GM18502 (cell line): ENCODE results near the gene TLK2.
A peak's percentile ranks its signal among the peaks of the same experiment; 100 is the strongest.
"Not testable (repeated sequence)": the region's sequence is repeated elsewhere in the genome, so short reads cannot be mapped to it uniquely, and the experiment has no call there.

Experiments
- ATAC-seq: cut with Tn5 transposase; IDR thresholded peaks from one replicate; pipeline ENCODE4 v1.9.1; 2021; ENCODE audit warnings: mild to moderate bottlenecking; ENCODE audit not compliant: unreplicated experiment, poor library complexity

Gene TLK2

DNA sequence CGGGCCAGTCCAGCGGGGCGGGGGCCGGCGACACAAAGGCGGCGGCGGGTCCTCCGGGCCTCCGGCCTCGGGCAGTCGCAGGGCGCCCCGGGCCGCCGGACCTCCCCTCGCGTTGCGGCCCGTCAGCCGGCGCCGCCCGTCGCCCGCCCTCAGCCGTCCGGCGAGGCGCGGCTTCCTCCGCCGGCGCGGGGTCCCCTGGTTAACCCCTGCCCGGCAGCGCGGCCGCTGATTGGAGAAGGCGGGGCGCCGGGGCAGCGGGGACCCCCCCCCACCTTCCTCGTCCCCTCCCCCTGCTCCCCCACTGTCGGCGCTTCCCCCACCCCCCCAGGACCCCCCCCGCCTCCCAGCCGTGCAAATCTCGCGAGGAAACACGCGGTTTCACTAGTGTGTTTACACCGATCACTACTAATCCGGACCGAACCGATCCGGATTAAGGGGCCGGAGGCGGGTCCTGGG is at the start of gene TLK2:
TSS of gene TLK2 (plus strand) at position 402 of the 456 bp plus-strand sequence. CDS start 2,301 bp downstream, outside the sequence.
- ATAC-seq = peak; percentile 78

DNA sequence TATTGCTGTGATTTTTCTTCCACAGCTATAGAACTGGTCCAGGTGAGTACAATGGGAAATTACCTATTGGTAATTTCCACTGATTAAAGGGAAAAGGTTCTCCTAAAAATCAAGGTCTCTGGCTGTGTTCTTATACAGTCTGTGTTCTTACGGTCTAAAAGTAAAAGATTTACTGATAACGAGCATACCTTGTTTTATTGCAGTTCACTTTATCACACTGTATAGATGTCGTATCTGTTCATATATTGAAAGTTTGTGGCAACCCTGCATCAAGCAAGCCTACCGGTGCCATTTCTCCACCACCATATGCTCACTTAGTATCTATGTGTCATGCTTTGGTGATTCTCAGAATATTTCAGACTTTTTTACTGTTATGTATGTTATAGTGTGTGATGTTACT is 43.4 kb upstream of the TLK2 start:
- not testable (repeated sequence) for ATAC-seq

DNA sequence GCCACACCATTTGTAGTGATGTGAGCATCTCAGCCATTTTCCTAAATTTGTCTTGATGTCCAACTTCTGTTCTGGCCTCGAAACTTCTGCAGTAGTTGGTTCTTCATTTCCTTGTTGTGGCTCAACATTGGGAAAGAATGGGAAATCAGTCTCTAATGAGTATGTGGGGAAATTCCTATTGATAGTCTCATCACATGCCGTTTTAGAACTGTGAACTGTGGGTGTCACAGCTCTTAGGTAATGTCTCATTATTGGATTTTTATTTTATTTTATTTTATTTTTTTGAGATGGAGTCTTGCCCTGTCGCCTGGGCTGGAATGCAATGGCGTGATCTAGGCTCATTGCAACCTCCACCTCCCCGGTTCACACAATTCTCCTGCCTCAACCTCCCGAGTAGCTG is 37.4 kb upstream of the TLK2 start:
- ATAC-seq = not testable (repeated sequence)

GRCh38 chr17:62444063-62444462 is 34.6 kb upstream of the TLK2 start:
- no peak for ATAC-seq

- ATAC-seq = not testable (repeated sequence)
Observed at GRCh38 chr17:62445791-62446190, 32.8 kb upstream of the TLK2 start.

DNA sequence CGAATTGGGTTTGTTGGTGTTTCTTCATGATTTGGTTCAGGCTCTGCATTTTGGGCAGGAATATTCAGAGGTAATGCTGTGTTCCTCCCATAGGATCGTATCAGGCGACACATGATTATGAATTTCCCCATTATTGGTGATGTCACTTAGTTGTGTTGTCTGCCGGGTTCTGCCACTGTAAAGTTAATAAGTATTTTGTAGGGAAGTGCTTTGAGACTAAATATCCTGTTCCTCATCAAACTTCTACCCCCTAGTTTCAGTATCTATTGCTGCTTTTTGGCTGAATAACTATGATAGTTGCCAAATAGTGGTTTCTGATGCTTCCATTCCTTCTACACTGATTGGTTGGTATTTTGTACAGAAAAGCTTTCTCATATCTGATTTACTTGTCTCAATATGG is 26.4 kb upstream of the TLK2 start:
- not testable (repeated sequence) for ATAC-seq

DNA sequence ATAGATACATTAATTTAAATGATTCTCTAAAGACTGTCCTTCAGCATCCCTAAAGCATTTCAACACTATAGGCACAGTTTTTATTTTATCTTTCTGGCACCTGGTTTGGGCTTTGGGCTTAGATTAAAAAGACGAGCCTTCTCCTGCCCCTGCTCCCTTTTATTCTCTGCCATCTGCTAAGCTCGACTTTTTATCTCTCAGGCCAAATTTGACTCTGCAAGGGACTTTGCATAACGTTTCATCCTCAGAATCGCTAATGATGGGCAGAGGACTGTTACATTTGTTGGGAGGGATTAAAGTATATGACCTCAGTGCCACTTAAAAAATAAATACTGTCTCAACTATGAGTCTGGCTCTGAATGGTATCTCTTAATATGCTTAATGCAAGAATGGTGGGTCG is 25.6 kb upstream of the TLK2 start:
- not testable (repeated sequence) for ATAC-seq

- ATAC-seq = peak; percentile 30
Observed at GRCh38 chr17:62453656-62454055, 25.0 kb upstream of the TLK2 start.

- ATAC-seq = peak; percentile 60
Observed at GRCh38 chr17:62454111-62454510, 24.5 kb upstream of the TLK2 start.

DNA sequence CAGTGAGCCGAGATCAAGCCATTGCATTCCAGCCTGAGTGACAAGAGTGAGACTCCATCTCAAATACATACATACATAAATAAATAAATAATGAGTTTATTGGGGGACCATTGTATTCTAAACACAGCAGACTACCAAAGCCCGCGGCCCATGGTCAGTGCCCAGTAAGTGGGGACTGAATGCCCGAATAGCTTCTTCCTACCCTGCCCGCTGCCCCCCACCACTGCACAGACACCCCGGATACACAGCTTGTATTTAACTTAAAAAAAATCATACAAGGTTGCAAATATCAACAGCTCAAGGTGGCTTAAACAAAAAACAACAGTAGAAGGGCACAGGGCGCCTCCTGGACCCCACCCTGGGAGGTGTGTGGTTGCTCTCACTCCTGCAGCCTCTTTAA is 22.6 kb upstream of the TLK2 start:
- ATAC-seq = no peak

- ATAC-seq = peak; percentile 11
Observed at GRCh38 chr17:62458483-62458882, 20.1 kb upstream of the TLK2 start.

DNA sequence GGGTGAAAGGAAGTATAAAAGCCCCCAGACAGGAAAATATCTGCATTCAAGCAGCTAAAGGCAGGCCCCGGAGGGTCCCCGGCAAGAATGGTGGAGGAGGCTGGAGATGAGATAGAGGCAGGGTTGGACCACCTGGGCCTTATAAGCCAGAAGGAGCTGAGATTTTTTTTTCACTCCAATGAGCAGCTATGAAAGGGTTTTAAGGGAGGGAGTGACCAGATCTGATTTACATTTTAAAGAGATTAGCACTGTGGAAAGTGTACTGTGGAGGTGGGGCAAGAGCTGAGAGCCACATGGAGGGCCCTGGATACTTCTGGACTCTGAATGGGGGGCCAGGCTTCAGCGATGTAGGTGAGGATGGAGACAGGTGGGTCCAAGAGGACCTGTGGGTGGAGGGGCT is 14.2 kb upstream of the TLK2 start:
- not testable (repeated sequence) for ATAC-seq

DNA sequence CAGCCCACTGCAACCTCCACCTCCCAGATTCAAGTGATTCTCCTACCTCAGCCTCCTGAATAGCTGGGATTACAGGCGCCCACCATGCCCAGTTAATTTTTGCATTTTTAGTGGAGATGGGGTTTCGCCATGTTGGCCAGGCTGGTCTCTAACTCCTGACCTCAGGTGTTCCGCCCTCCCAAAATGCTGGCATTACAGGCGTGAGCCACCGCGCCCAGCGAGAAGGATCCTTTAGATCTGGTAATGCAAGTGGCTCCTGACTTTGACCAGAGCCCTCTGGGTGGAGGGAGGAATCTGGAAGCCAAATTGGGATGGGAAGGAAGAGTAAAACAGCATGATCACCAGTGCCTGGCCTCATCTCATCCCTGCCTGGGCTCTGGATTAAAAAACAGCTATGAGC is 13.4 kb upstream of the TLK2 start:
- not testable (repeated sequence) for ATAC-seq

- not testable (repeated sequence) for ATAC-seq
Observed at GRCh38 chr17:62470666-62471379, 7.8 kb upstream of the TLK2 start.

DNA sequence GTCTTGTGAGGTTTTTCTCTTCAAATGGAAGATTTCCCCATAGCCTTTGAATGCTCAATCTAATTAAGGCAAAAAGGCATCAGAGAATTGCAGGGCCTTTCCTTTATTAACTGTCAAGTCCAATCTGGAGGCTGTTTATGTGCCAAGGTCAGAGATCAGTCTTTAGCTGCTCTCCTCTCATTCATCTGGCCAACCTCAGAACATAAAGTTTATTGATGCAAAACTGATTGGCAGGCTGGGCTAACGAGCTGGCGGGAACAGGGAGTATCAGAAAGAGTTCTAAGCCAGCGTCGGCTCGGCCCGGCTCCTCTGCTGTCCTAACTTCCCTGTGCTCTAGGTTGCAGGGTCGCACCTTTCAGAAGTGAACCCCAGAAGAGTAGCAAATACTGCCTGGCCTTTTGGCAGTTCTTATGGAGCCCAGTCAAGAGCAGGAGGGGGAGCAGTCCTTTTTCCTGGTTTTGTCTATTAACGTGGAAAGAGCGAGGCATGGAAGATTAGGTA is 7.2 kb upstream of the TLK2 start:
- ATAC-seq = not testable (repeated sequence)

GRCh38 chr17:62473030-62473982 is 5.3 kb upstream of the TLK2 start:
- not testable (repeated sequence) for ATAC-seq

- ATAC-seq = not testable (repeated sequence)
Observed at GRCh38 chr17:62477111-62477510, 1.5 kb upstream of the TLK2 start.

- peak; percentile 32 for ATAC-seq
Observed at GRCh38 chr17:62477718-62478408, 762 bp upstream of the TLK2 start.

DNA sequence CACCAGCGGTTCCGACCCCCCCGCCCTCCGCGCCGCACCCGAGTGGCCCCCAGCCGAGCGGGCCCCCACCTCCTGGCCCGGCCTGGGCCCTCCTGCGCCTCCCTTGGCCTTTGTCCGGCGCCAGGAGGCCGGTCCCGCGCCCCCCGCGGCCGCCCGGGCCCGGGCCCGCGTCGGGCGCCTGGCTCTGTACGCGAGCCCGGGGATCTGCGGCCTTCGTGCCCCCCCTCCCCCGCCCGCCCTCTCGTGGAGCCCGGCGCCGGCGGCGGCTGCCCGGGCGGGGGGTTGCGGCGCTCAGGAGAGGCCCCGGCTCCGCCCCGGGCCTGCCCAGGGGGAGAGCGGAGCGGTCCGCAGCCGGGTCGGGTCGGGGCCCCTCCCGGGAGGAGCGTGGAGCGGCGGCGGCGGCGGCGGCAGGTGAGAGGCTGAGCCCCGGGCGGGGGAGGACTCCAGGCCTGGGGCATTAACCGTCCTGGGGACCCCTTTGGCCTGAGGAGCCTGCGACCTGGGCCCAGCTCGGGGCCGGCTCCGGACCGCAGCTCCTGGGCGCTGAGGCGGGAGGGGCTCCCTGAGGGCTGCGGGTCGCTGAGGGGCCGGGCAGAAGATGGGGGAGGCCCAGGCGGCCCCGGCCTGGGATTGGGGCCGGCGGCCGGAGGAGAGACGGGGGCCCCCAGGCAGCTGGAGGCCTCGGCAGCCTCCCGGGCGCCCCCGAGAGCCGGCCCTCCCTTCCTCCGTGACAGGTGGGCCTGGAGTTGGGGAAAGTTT is 434 bp downstream of the TLK2 start:
- ATAC-seq = peak; percentile 34
